ENCODE data around the gene TENM4. TPM values are rescaled to one million over a fixed set of nuclear protein-coding genes. Genes with fewer than 3 reads are reported as not detected.

Gene TENM4
- total RNA-seq (ENCODE audit: insufficient read depth, low replicate concordance): 16.9 TPM

- DNase-seq (ENCODE audit: low spot score): peak; percentile 92
Observed at GRCh38 chr11:79440571-79441460, at the start of gene TENM4. Gene TENM4, minus strand, starts transcription at chr11:79441030. Its CDS starts 371,086 bp downstream, at chr11:79069944.

- no peak for DNase-seq (ENCODE audit: low spot score)
Observed at GRCh38 chr11:79488286-79488685, 47.5 kb upstream of the TENM4 start.

- DNase-seq (ENCODE audit: low spot score): no peak
Observed at GRCh38 chr11:79487412-79487811, 46.6 kb upstream of the TENM4 start.

GRCh38 chr11:79486242-79486984 is 45.6 kb upstream of the TENM4 start:
- DNase-seq (ENCODE audit: low spot score): no peak

GRCh38 chr11:79485694-79486093 is 44.9 kb upstream of the TENM4 start:
- no peak for DNase-seq (ENCODE audit: low spot score)

GRCh38 chr11:79484872-79485271 is 44.0 kb upstream of the TENM4 start:
- DNase-seq (ENCODE audit: low spot score): no peak

GRCh38 chr11:79482800-79483199 is 42.0 kb upstream of the TENM4 start:
- DNase-seq (ENCODE audit: low spot score): no peak

GRCh38 chr11:79481795-79482194 is 41.0 kb upstream of the TENM4 start:
- DNase-seq (ENCODE audit: low spot score): no peak

- no peak for DNase-seq (ENCODE audit: low spot score)
Observed at GRCh38 chr11:79480864-79481263, 40.0 kb upstream of the TENM4 start.

GRCh38 chr11:79472819-79473529 is 32.1 kb upstream of the TENM4 start:
- DNase-seq (ENCODE audit: low spot score): no peak

- DNase-seq (ENCODE audit: low spot score): no peak
Observed at GRCh38 chr11:79471071-79471844, 30.4 kb upstream of the TENM4 start.

GRCh38 chr11:79470161-79470560 is 29.3 kb upstream of the TENM4 start:
- no peak for DNase-seq (ENCODE audit: low spot score)

- peak; percentile 28 for DNase-seq (ENCODE audit: low spot score)
Observed at GRCh38 chr11:79467761-79468160, 26.9 kb upstream of the TENM4 start.

GRCh38 chr11:79466411-79466810 is 25.6 kb upstream of the TENM4 start:
- peak; percentile 93 for DNase-seq (ENCODE audit: low spot score)

GRCh38 chr11:79465160-79465559 is 24.3 kb upstream of the TENM4 start:
- no peak for DNase-seq (ENCODE audit: low spot score)

- DNase-seq (ENCODE audit: low spot score): no peak
Observed at GRCh38 chr11:79461666-79462645, 21.1 kb upstream of the TENM4 start.

GRCh38 chr11:79461144-79461543 is 20.3 kb upstream of the TENM4 start:
- peak; percentile 69 for DNase-seq (ENCODE audit: low spot score)

GRCh38 chr11:79458709-79459108 is 17.9 kb upstream of the TENM4 start:
- DNase-seq (ENCODE audit: low spot score): no peak

- DNase-seq (ENCODE audit: low spot score): peak; percentile 23
Observed at GRCh38 chr11:79456501-79456900, 15.7 kb upstream of the TENM4 start.

- no peak for DNase-seq (ENCODE audit: low spot score)
Observed at GRCh38 chr11:79453617-79454016, 12.8 kb upstream of the TENM4 start.

All from umbilical cord (tissue), 2 donors.